Progenitor cell of endocrine pancreas (in vitro differentiated cells): ENCODE results near the gene BPI. TPM values are rescaled to one million over a fixed set of nuclear protein-coding genes. Genes with fewer than 3 reads are reported as not detected.

ENCODE experiments used
- DNase-seq: peaks from one replicate; pipeline ENCODE4 v3.0.0; 2021; ENCODE audit warnings: low spot score; ENCODE audit not compliant: unreplicated experiment
- H3K27ac Mint-ChIP-seq: 2 replicates; pipeline ENCODE4 v1.8.0; 2021; ENCODE audit warnings: mild to moderate bottlenecking, moderate library complexity, mixed read lengths
- H3K27me3 Mint-ChIP-seq: 2 replicates; pipeline ENCODE4 v1.8.0; 2021; ENCODE audit warnings: mixed read lengths
- H3K36me3 Mint-ChIP-seq: 2 replicates; pipeline ENCODE4 v1.8.0; 2022; ENCODE audit warnings: mixed read lengths; ENCODE audit not compliant: insufficient read depth
- H3K4me1 Mint-ChIP-seq: 2 replicates; pipeline ENCODE4 v1.8.0; 2021; ENCODE audit warnings: low read depth, mixed read lengths
- H3K4me3 Mint-ChIP-seq: 2 replicates; pipeline ENCODE4 v1.8.0; 2021; ENCODE audit warnings: low read depth, mild to moderate bottlenecking, moderate library complexity, mixed read lengths
- H3K9me3 Mint-ChIP-seq: 2 replicates; pipeline ENCODE4 v1.8.0; 2021; ENCODE audit warnings: low read depth, mixed read lengths
- CTCF ChIP-seq: fragments of 200-600 bp; sonication (generic); IDR thresholded peaks from one replicate; pipeline ENCODE4 v1.5.0; 2021; ENCODE audit warnings: antibody characterized with exemption, mild to moderate bottlenecking; ENCODE audit not compliant: unreplicated experiment
- total RNA-seq: library from RNA; stranded (reverse); gene quantifications from 2 replicates; pipeline ENCODE4 v1.2.1, GENCODE V29; 2021

The BPI gene
- total RNA-seq, 1 donor from 2014 or later = not detected

DNA sequence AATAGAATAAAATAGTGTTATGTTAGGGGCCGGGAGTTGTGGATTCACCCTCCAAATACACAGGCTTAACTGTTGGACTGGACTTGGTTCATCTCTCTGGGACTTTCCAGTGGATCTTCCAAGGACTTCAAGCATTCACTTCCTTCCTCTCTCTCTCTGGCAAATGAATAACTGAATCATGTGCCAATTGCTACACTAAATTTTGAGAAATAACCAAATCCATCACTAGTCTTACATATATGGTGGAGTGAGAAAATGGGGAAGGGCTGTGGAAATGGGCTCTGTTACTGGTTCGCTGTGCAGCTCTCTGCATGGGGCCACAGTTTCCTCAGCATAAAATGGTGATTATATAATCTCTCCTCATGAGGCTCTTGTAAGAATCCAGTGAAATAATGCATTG, 36.7 kb upstream of the BPI start:
- H3K4me3 Mint-ChIP-seq = no peak overlapping the region
- no peak overlapping the region for H3K27ac Mint-ChIP-seq
- no peak for DNase-seq
- peaks cover 6% of the 10 kb centered on the region for H3K9me3 Mint-ChIP-seq
- H3K27me3 Mint-ChIP-seq = peaks cover 38% of the 10 kb centered on the region
- no peaks in the 10 kb centered on the region for H3K36me3 Mint-ChIP-seq
- TF ChIP-seq CTCF = no peak
- H3K4me1 Mint-ChIP-seq = no peaks in the 10 kb centered on the region

GRCh38 chr20:38267901-38268514, 35.9 kb upstream of the BPI start:
- no peak for TF ChIP-seq CTCF
- no peak for DNase-seq
- Mint-ChIP-seq H3K36me3 (no peaks in the 10 kb centered on the region), H3K27me3 (peaks cover 33% of the 10 kb centered on the region), H3K4me1 (no peaks in the 10 kb centered on the region), H3K9me3 (peaks cover 6% of the 10 kb centered on the region), H3K27ac (no peak overlapping the region), H3K4me3 (no peak overlapping the region)

DNA sequence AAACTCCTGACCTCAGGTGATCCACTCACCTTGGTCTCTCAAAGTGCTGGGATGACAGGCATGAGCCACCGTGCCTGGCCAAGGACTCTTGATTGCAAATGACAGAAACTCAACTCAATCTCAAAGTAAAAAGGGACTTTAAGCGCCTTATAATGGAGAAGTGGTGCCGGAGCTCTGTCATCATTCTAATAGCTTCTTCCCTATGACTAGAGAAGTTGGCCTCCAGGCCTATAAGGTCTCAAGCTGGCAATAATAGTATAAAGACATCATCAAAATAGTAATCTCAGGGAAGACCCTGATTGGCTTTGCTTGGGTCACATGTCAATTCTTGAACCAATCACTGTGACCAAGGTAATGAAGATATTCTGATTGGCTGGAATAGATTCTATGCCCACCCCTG, 34.9 kb upstream of the BPI start:
- Mint-ChIP-seq H3K4me1 (no peaks in the 10 kb centered on the region), H3K27ac (no peak overlapping the region), H3K36me3 (no peaks in the 10 kb centered on the region), H3K4me3 (no peak overlapping the region), H3K9me3 (peaks cover 6% of the 10 kb centered on the region), H3K27me3 (peaks cover 31% of the 10 kb centered on the region)
- no peak for DNase-seq
- no peak for TF ChIP-seq CTCF

DNA sequence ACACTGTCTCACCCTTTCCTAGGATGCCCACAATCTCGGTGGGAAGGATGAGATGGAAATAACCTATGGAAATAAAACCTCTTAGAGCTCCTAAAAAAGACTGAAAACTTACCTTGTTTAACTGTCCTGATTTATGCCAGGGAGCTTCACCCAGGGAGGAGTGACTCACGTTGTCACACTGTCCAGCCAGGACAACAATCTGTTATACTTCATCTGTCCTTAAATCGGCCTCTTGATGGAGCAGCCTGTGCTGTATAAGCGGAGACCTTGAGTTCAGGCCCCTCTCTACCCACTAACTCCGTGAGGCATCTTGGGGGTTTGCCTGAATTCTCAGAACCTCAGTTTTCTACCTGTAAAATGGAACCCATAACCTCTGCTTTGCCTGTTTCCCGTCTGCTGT, 34.2 kb upstream of the BPI start:
- H3K9me3 Mint-ChIP-seq = peaks cover 11% of the 10 kb centered on the region
- H3K4me1 Mint-ChIP-seq = no peaks in the 10 kb centered on the region
- H3K4me3 Mint-ChIP-seq = no peak overlapping the region
- no peak for TF ChIP-seq CTCF
- H3K27ac Mint-ChIP-seq = no peak overlapping the region
- H3K27me3 Mint-ChIP-seq = peaks cover 29% of the 10 kb centered on the region
- no peaks in the 10 kb centered on the region for H3K36me3 Mint-ChIP-seq
- DNase-seq = no peak

DNA sequence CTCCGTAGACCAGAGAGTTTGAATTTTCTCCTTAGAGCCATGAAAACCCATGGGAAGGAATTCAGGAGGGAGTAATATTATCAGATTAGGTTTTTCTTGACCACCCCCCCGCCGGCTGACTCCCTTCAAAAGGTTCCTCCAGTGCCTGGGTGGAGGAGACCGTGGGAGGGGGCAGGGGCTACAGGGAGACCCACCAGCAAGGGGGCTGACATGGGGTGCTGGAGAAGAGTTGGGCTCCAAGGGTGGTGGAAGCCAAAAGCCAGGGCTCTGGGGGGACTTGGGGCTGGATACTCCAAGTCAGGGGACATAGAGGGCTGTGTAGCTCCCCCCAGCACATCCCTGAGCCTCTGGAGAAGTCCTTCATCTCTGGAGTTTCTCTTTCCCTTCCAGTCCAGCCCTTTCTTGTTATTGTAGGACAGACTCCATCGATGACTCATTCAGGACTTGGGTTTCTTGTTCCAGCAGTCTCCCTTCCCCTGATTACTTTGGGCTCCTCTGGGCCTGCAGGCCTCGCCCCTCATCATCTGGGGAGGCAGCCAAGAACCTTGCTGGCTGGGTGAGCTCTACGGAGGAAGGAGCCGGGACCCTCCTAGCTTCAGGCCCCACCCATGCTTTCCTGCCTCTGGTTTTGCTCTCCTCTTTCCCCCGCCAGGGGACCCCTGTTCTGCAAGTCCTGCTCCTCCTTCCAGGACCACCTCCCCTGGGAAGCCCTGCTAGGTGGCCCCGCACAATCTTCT, 32.9 kb upstream of the BPI start:
- Mint-ChIP-seq H3K4me3 (no peak overlapping the region), H3K36me3 (no peaks in the 10 kb centered on the region), H3K27me3 (peaks cover 24% of the 10 kb centered on the region), H3K27ac (no peak overlapping the region), H3K9me3 (peaks cover 6% of the 10 kb centered on the region), H3K4me1 (no peaks in the 10 kb centered on the region)
- DNase-seq = no peak
- TF ChIP-seq CTCF = no peak
